KG1 (cell line): Measurements from ENCODE around the gene AMH.

ENCODE experiments used
- DNase-seq: peaks from one replicate; lab custom pipeline; 2025; lab: John Stamatoyannopoulos, UW

AMH gene

GRCh38 chr19:2287585-2288337, 38.6 kb downstream of the AMH start:
- no peak for DNase-seq

DNA sequence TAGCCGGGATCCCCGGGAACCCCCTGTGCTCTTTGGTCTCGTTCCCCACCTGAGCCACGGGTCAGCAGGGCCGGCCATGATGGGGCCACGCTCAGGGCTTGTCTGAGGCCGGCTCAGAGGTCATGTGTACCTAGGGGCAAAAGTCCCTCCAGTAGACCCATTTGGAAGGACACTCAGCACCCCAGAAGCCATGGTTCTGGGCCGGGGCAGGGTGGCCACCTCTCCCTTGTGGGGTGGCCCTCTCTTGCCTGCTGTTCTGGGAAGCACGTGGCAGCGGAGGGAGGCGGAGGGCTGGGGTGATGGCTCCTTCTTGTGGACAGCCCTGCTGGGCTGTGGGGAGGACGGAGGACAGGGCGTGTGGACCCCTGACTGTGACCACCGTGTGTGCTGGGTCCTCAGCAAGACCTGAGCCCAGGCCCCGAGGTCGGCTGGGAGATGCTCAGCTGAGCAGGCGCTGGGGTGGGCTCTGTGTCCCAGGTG, 39.3 kb downstream of the AMH start:
- no peak for DNase-seq

- no peak for DNase-seq
Measured at GRCh38 chr19:2288818-2289713, 39.9 kb downstream of the AMH start.

DNA sequence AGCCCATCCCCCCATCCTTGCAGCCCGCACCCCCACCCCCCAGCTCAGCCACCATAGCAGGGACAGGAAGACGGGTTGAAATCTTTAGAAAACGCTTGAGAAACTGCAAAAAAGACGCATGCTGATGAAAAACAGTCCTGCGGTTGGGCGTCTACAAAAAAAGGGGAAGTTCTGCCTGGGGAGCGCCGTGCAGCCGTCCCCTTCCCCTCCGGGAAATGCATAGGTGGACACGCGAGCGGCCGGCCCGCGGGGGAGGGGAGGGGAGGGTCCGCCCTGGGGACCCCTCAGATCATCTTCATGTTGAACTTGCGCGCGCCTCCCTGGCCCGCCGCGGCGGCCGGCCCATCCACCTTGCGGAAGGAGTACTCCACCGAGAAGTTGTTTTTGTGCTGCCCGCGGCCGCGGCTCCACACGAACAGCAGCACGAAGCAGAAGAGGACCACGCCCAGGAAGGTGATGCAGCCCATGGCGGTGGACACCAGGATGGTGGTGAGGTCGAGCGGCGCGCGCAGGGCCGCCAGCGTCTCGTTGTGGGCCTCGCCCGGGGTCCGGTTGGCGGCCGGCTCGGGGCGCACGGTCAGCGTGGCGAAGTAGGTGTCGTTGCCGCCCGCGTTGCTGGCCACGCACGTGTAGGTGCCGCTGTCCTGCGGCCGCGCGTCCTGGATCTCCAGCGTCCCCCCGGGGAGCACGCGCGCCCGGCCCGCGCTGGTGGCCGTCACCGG, 40.8 kb downstream of the AMH start:
- DNase-seq: peak; percentile 89

GRCh38 chr19:2290441-2291184, 41.5 kb downstream of the AMH start:
- no peak for DNase-seq

DNA sequence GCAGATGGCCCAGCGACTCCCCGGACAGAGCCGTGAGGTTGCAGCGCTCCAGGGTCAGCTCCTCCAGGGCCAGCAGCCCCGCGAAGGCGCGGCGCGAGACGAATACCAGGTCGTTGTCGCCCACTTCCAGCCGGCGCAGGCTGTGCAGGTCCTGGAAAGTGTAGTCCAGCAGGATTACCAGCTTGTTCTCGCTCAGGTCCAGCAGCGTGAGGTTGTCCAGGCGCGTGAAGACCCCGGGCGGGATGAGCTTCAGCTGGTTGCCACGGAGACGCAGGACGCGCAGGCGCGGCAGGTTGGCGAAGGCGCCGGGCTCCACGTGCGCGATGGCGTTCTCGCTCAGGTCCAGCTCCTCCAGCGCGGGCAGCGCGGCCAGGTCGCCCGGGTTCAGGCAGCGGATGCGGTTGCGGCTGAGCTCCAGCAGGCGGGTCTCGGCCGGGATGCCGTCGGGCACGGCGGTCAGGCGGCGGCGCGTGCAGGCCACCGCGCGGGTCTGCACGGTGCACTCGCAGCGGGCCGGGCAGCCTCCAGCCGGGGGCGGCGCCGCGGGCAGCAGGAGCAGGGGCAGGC, 42.1 kb downstream of the AMH start:
- DNase-seq: no peak

DNA sequence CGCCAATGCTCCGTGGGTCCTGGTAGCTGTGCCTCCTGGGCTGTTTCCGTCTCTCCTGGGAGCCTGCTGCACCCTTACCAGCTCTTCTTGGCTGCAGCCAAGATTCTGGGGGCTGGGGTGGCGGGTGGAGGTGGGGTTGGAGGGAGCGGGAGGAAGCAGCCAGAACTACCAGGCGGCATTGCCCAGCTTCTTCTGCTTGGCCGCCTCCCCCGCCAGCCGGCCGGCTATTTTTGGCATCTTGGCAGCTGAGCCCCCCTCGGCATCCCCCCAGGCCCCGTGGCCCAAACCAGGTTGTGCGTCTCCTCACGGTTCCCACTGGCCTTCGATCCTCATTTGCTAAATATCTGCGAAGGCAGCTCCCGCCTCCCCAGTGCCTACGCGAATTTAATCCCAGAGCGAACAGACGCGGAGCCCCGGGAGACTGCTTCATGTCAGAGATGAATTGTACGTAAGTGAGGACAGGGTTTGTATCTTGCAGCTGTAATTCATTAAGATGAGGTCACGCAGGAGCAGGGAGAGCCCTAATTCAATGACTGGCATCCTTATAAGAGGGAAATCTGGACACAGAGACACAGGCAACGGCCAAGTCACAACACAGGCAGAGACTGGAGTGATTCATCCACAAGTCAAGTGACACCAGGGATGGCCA, 45.7 kb downstream of the AMH start:
- no peak for DNase-seq

DNA sequence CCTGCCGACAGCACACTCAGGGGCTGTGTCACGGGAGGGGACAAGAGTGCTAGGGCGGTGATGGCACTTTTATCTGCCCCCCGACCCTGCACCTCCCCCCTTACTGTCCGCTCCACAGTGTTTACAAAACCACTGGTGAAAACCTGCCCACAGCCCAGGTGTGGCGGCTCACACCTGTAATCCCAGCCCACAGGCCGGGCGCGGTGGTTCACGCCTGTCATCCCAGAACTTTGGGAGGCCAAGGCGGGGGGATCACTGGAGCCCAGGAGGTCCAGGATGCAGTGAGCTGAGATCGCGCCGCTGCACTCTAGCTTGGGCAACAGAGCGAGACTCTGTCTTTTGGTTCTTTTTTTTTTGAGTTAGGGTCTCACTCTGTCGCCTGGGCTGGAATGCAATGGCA, 47.0 kb downstream of the AMH start:
- DNase-seq: no peak

GRCh38 chr19:2300533-2300932, 51.4 kb downstream of the AMH start:
- DNase-seq: no peak
